Cerebellar nuclear complex (tissue), 1 donor: ENCODE data around the gene DOK5.

Experiments used
- DNase-seq, 2 experiments: peaks; one replicate each; lab custom pipeline; 2025; lab: John Stamatoyannopoulos, UW

Gene DOK5

GRCh38 chr20:54559890-54560289 lies 84.5 kb downstream of the DOK5 start:
- no peak for DNase-seq

GRCh38 chr20:54560357-54560756 lies 85.0 kb downstream of the DOK5 start:
- no peak for DNase-seq

GRCh38 chr20:54565255-54565654 lies 89.9 kb downstream of the DOK5 start:
- no peak for DNase-seq

GRCh38 chr20:54566031-54566688 lies 90.8 kb downstream of the DOK5 start:
- DNase-seq: no peak

- DNase-seq: no peak
Measured at GRCh38 chr20:54570561-54570960, 95.2 kb downstream of the DOK5 start.

GRCh38 chr20:54572665-54573435 lies 97.5 kb downstream of the DOK5 start:
- DNase-seq: no peak

GRCh38 chr20:54573838-54574237 lies 98.4 kb downstream of the DOK5 start:
- DNase-seq: no peak

- DNase-seq: no peak
Measured at GRCh38 chr20:54576518-54576917, 101.1 kb downstream of the DOK5 start.

GRCh38 chr20:54577637-54578036 lies 102.2 kb downstream of the DOK5 start:
- no peak for DNase-seq

- DNase-seq: no peak
Measured at GRCh38 chr20:54585217-54585616, 109.8 kb downstream of the DOK5 start.

- no peak for DNase-seq
Measured at GRCh38 chr20:54587408-54587807, 112.0 kb downstream of the DOK5 start.

GRCh38 chr20:54589402-54590030 lies 114.1 kb downstream of the DOK5 start:
- no peak for DNase-seq

- no peak for DNase-seq
Measured at GRCh38 chr20:54590856-54591255, 115.5 kb downstream of the DOK5 start.

GRCh38 chr20:54596651-54597050 lies 121.3 kb downstream of the DOK5 start:
- DNase-seq: no peak

GRCh38 chr20:54598352-54598751 lies 123.0 kb downstream of the DOK5 start:
- DNase-seq: no peak

GRCh38 chr20:54600634-54601033 lies 125.2 kb downstream of the DOK5 start:
- no peak for DNase-seq

- no peak for DNase-seq
Measured at GRCh38 chr20:54601831-54602515, 126.6 kb downstream of the DOK5 start.

GRCh38 chr20:54605319-54605718 lies 129.9 kb downstream of the DOK5 start:
- DNase-seq: no peak

GRCh38 chr20:54606380-54606779 lies 131.0 kb downstream of the DOK5 start:
- DNase-seq: no peak

GRCh38 chr20:54608039-54608745 lies 132.8 kb downstream of the DOK5 start:
- DNase-seq: no peak

- DNase-seq: no peak
Measured at GRCh38 chr20:54608943-54609342, 133.6 kb downstream of the DOK5 start.
